NCI-H1092 (cell line): Measurements from ENCODE around the gene SH3GLB2.

Experiments used
- DNase-seq: peaks from one replicate; lab custom pipeline; 2025; lab: John Stamatoyannopoulos, UW

SH3GLB2 gene

GRCh38 chr9:129028192-129028966 is at the start of gene SH3GLB2:
TSS of gene SH3GLB2 (minus strand) at chr9:129028331. CDS start at chr9:129028154, 177 bp downstream.
- peak; percentile 73 for DNase-seq

DNA sequence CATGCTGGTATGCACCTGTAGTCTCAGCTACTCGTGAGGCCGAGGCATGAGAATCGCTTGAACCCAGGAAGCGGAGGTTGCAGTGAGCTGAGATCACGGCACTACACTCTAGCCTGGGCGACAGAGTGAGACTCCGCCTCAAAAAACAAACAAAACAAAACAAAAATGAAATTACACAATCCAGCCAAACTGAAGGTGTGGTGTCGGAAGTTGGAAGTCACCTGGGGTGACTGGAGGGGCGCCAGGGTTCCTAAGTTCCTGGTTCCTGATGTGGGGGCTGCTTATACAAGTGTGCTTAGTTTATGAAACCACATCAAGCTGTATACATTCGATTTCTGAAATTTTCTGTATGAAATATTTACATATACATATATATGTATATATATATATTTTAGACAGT is 49.1 kb upstream of the SH3GLB2 start:
- no peak for DNase-seq

- DNase-seq: no peak
Measured at GRCh38 chr9:129076640-129077037, 48.5 kb upstream of the SH3GLB2 start.

- no peak for DNase-seq
Measured at GRCh38 chr9:129075996-129076639, 48.0 kb upstream of the SH3GLB2 start.

GRCh38 chr9:129074106-129074505 is 46.0 kb upstream of the SH3GLB2 start:
- DNase-seq: no peak

DNA sequence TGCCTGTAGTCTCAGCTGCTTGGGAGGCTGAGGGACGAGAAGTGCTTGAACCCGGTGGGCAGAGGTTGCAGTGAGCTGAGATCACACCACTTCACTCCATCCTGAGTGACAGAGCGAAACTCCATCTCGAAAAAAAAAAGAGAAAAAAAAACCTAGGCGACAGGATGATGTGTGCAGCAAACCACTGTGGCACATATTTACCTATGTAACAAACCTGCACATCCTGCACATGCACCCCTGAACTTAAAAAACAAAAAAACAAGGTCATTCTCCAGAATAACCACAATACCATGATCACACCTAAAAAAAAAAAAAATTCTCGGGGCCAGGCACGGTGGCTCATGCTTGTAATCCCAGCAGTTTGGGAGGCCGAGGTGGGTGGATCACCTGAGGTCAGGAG is 45.3 kb upstream of the SH3GLB2 start:
- no peak for DNase-seq

DNA sequence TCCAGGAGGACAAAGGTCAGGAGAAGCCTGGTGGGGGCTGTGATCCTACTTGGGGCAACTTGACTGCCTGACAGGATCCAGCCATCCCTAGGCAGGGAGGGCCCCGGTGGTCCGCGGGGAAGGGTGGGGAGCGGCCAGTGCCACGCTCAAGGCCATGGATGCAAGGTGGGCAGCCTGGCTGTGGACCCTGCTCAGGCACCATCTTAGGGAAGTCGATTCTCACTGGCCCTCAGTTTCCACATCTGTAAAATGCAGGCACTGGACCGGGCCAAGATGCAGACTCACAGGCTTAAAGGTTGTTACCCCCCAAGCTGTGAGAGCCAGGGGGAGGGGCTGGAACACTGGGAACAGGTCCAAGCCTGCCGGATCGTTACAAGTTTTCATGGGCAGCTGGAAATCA is 44.0 kb upstream of the SH3GLB2 start:
- DNase-seq: no peak

GRCh38 chr9:129071526-129072126 is 43.5 kb upstream of the SH3GLB2 start:
- DNase-seq: no peak

DNA sequence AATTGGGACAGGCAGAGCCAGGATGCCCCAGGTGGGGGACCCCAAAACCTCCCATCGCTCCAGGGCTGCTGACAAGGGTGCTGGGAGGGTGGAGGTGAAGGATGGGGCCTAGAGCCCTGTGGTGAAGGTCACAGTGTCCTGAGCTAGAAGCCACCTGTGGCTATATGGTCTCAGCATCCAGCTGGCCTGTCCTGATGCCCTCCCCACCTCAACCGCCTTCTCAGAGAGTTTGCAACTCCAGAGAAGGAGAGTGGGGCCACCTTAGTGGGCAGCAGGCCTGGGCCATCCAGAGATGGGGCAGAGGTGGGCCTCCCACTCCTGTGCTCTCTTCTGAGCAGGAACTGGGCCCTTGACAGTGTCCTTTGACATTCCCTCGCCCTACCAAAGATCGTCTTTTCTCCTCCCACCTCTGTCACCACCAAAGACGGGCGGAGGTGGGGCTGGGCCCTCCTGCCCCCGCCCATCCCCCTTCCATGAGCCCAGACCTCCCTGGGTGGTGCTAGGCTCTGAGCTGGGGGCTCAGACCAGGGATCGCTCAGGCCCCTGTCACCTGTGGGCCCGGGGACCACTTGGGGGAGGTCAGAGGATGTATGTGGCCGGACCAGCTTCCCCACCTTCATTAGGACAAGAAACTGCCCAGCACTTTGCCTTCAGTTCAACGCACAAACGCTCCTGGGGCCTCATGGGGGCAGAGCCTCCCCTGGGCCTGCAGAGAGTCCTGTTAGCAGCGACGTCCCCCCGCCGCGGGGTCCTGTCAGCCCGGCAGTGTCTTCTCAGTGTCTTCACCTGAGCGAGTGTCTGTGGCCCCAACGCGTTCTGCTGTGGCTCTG is 42.8 kb upstream of the SH3GLB2 start:
- no peak for DNase-seq

DNA sequence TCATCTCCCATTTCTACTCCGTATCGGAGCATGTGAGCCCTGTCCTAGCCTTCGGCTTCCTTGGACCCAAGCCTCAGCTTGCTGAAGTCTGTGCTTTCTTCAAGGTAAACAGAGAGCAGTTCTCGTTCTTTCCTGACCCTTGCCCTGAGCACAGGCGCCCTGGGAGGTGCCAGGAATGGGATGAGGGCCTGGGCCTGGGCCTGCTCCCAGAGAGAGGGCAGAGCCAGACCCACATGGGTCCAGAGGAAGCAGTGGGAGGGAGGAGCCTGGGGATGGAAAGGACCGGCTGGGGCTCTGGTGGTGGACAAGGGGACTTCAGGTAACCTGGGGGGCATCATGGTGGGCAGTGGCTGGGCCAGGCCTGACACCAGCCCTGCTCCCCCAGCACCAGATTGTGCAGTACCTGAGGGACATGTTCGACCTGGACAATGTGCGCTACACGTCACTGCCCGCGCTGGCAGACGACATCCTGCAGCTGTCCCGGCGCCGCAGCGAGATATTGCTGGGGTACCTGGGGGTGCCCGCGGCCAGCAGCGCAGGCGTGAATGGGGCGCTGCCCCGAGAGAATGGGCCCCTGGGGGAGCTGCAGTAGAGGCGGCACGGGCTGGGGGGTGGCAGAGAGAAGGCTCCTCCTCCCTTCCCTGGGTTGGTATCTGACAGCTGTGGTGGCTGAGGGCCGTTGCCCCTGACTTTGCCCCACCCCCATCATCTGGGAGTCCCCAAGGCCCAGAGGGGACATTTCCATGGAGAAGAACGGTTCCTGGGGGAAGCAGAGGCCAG is 41.9 kb upstream of the SH3GLB2 start:
- no peak for DNase-seq

DNA sequence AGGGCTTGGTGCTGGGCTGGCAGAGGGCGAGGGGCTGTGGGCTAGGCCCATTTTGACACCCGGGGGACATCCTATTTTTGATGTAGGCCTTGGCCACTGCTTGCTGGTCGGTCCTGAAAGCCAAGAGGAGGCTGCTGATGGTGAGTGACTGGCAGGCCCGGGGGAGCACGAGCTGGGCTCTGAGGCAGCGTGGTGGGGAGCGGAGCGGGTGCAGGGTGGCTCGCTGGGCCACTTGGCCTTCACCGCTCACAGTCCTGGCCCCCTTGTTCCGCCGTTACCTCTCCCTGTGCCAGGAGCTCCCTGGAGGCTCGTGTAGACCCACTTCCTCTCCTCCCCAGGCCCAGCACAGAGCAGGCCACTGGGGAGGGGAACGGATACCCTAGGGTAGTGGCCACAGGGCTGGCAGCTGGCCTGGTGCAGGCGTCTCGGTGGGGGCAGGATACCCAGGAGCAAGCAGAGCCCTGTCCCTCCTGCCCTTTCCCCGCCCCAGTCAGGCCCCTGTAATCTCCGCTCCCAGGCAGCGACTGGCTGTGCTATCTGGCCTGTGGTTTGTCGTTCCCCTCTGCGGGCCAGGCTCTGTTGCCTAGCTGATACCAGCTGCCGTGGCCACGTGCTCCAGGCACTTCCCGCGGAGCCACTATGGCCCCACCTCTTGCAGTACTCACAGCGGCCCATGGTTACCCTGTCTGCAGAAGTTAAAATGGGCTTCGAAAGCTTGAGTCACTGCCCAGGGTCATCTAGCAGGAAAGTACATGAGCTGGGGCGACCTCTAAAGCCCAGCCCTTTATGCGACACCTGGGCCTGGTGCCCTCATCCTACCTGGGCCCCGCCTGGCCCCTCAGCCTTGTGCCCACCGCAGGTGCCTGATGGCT is 41.1 kb upstream of the SH3GLB2 start:
- DNase-seq: no peak

- no peak for DNase-seq
Measured at GRCh38 chr9:129068110-129068509, 40.0 kb upstream of the SH3GLB2 start.

DNA sequence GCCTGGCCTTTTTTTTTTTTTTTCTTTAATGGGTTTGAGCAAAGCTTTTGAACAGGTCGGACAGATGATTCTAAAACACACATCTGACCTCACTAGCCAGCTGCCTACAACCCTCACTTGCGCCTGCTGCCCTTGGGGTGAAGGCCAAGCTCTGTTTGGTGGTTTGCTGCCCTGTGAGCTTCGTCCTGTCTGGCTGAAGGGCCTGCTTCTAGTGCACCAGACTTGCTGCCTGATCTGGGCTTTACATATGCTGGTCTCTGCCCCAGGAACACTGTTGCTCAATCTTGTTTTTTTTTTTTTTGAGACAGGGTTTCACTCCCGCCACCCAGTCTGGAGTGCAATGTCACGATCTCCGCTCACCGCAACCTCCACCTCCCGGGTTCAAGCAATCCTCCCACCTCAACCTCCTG is 36.4 kb upstream of the SH3GLB2 start:
- no peak for DNase-seq

- DNase-seq: no peak
Measured at GRCh38 chr9:129063061-129063460, 34.9 kb upstream of the SH3GLB2 start.

GRCh38 chr9:129060991-129061390 is 32.9 kb upstream of the SH3GLB2 start:
- DNase-seq: no peak

GRCh38 chr9:129059796-129060785 is 32.0 kb upstream of the SH3GLB2 start:
- no peak for DNase-seq

- no peak for DNase-seq
Measured at GRCh38 chr9:129058965-129059795, 31.0 kb upstream of the SH3GLB2 start.

GRCh38 chr9:129054163-129054851 is 26.2 kb upstream of the SH3GLB2 start:
- DNase-seq: no peak
